Lung microvascular endothelial cell (primary cell): ENCODE measurements around the gene WDR55. TPM values are rescaled to one million over a fixed set of nuclear protein-coding genes. Genes with fewer than 3 reads are reported as not detected.
A peak's percentile ranks its signal among the peaks of the same experiment; 100 is the strongest.
"Not testable (repeated sequence)": the region's sequence is repeated elsewhere in the genome, so short reads cannot be mapped to it uniquely, and the experiment has no call there.

Experiments
- DNase-seq, 2 donors: peaks; one replicate each; pipeline versions ENCODE4 v3.0.0 to v3.0.0-alpha.2; 2010; ENCODE audit warnings: low read depth in 2 of 2
- total RNA-seq: library from RNA; depleted of rRNA; stranded (reverse); fragments of >200 nt; gene quantifications from 2 replicates; pipeline ENCODE4 v1.2.1, GENCODE V29; 2014

WDR55 gene, protein sequence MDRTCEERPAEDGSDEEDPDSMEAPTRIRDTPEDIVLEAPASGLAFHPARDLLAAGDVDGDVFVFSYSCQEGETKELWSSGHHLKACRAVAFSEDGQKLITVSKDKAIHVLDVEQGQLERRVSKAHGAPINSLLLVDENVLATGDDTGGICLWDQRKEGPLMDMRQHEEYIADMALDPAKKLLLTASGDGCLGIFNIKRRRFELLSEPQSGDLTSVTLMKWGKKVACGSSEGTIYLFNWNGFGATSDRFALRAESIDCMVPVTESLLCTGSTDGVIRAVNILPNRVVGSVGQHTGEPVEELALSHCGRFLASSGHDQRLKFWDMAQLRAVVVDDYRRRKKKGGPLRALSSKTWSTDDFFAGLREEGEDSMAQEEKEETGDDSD
- total RNA-seq, result 19.8 and 28.2 TPM in 2 replicates

DNA sequence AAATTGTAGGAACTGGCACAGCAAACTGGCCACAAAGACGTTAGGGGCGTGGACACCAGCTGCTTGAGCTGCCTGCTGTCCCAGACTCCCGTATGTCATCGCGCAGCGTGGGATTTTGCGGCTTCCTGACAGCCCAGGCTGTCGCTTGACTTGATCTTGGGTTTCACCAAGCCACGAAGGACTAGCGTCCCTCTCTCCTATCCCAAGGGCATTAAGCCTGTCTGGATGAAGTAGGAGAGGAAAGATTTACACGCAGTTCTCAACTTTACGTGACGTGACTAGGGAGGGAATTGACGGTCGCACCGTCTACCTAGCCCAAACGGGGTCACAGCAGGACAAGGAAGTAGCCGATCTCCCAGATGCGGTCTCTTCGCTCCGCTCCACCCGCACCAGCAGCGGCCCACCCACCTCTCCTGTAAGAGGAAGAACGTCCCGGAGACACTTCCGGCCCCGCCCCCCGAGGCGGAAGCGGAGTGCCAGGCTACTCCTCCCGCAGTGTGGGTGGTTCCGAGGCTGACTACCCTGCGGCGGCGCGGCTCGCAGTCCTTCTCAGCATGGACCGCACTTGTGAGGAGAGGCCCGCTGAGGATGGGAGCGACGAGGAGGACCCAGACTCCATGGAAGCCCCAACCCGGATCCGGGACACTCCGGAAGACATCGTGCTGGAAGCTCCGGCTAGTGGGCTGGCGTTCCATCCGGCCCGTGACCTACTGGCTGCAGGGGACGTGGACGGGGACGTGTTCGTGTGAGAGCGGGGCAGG lies at the start of gene WDR55:
TSS of gene WDR55 (plus strand) at position 546 of the 761 bp plus-strand sequence. CDS start at position 555, 9 bp downstream.
- peak; percentile 85 to 92 for DNase-seq

DNA sequence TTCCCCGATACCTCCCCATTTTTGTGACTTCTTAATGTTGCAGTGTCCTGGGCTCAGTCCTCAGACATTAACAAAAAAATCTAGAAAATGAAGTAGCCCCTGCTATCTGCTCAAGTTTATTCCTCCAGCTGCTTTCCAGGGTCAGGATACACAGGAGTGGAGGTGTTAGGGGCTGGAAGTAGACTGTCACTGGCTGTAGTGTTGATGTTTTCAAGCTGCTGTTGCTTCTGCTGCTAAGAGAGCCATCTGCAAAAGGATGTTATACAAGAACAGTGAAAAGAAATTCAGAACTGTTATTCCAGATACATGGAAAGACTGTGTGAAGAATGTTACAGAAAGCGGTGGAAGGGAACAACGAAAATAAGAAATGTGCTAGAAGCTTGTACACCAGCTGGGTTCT lies 42.4 kb upstream of the WDR55 start:
- DNase-seq, result no peak

DNA sequence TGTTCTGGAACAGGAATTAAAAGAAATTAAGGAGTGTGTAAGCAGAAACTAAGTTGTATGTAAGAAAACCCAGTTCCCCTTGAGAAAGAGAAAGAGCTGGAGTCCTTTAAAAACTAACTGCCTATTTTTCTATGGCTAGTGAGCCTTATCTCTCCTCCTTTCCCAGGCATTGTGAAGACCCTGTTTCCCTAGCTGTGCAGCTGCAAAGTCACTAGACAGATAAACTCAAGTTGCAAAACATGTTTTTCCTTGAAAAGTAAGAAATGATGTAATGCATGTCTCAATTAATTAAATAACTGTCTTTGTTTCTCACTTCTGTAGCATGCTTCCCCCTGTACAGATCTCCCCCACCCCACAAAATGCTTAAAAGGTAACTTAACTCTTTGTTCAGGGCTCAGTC lies 41.6 kb upstream of the WDR55 start:
- DNase-seq, result not testable (repeated sequence)

DNA sequence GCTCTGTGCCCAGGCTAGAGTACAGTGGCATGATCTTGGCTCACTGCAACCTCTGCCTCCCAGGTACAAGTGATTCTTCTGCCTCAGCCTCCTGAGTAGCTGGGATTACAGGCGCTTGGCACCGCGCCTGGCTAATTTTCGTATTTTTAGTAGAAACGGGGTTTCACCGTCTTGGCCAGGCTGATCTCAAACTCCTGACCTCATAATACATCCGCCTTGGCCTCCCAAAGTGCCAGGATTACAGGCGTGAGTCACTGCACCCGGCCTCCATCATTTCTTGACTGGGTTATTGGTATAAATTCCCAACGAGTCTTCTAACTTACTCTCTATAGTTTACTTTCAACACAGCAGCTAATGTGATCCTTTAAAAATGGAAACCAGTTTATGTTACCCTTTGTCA lies 39.8 kb upstream of the WDR55 start:
- not testable (repeated sequence) for DNase-seq

DNA sequence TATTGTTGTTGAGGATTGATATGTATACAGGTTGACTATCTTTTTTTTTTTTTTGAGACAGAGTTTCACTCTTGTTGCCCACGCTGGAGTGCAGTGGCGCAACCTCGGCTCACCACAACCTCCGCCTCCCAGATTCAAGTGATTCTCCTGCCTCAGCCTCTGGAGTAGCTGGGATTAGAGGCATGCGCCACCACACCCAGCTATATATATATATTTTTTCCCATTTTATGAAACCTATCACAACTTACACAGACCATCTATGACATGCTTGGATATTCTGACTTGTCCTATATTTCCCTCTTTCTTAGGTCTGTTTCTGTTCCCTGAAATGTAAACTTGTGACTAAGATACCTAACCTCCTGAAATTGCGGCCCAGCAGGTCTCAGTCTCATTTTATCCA lies 36.7 kb upstream of the WDR55 start:
- DNase-seq, result no peak

DNA sequence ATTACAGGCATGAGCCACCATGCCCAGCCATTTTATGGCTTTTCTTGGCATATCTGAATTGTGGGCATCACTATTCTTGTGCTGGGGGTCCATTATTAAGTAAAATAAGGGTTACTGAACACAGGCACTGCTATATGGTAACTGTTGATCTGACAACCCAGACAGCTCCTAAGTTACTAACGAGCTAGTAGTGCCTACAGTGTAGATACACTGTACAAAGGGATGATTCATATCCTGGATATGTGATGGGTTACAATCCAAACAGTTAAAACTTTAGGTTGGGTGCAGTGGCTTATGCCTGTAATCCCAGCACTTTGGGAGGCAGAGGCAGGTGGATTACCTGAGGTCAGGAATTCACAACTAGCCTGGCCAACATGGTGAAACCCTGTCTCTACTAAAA lies 36.0 kb upstream of the WDR55 start:
- DNase-seq, result peak in 1 of 2 donors; percentile 67

DNA sequence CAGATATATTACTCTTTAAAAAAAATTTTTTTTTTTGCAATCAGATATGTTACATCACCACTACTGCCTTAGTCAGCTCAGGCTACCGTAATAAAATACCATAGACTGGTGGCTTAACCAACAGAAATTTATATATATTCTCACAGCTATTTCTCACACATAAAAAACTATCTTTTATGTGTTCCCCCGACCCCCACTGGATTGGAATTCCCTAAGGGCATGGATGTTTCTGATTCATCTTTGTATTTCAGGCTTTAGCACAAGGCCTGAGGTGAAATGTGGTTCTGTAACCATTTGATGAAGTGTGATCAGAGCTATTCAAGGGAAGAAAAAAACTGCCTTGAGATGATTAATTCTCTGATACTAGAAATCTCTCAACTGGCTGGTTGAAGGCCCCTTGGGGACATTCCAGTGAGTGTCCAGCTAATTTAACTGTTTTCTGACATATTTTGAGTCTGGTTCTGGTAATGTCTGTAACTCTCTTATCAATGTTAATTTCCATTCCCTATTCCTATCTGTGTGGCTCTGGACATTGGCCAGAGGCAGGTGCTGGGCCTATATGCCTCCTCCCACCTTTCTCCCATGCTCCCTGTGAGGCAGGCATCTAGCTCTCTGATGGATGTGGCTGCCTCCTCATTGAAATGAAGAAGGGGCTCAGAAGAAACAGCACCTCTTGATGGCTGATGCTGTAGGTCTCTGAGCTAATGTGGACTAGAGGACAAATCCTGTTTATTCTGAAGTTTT lies 34.2 kb upstream of the WDR55 start:
- DNase-seq, result no peak

DNA sequence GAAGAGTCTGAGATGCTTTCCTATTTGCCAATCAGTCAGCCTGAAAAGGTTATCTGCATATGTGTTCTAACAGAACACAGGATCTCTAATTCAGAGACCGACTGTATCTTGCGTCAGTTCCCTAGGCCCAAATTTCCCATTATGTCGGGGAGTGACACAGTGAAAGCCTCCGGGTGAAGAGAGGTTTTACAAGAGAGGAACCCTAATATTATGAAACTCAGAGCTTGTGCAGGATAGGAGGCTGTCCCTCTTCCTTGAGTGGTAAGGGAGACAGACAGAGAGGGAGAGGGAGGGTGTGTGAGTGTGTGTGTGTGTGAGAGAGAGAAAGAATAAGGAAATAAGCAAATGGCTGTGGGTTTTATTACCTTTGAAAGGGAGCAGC lies 33.7 kb upstream of the WDR55 start:
- no peak for DNase-seq

DNA sequence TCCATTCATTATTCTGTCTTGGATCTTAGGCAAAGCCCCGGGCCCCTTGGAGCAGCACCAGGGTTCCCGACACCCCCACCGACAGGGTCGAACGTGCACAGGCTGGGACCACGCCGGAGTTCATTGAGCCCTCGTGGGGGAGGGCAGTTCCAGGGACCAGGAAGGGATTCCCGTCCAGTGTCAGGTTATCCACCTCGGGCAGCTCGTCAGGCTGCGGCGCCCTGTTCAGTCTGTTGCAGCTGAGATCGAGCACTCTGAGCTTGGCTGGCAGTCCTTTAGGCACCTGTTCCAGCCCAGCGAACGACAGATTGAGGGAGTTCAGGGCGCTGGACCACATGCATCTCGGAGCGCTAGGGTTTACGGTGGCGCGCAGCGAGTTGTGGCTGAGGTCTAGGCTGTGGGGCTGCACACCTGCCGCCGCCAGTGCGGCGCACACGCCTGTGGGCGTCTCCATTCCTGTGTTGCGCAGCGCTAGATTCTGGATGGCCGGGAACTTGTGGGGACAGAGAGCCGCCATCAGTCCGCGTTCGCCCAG lies 32.8 kb upstream of the WDR55 start:
- DNase-seq, result peak in 1 of 2 donors; percentile 57

DNA sequence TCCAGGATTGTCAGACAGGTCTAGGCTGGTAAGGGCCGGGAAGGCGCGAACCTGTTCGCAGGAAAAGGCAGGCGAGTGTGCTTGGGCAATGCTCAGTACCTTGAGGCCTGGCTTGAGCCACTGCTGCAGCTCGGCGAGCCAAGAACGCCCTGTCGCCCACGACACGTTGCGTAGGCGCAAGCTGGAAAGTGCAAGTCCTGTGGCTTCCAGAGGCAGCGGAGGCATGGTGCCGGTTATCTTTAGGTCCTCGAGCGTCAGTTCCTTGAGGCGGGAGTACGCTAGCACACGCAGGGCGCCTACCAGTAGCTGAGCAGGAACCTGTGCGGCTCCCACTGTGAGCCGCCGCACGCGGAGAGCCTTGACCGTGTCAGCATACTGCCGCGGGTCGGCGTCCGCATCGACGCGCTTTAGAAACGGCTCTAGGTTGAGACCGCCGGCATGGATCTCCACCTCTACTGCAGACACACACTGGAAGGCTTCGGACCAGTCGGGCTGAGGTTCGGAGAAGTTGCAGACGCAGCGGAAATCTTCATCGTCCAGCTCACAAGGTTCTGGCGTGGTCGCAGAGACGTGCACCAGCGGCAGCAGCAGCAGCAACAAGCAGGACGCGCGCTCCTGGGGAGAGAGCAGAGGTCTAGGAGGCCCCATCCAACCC lies 32.2 kb upstream of the WDR55 start:
- DNase-seq, result peak; percentile 54 to 60

DNA sequence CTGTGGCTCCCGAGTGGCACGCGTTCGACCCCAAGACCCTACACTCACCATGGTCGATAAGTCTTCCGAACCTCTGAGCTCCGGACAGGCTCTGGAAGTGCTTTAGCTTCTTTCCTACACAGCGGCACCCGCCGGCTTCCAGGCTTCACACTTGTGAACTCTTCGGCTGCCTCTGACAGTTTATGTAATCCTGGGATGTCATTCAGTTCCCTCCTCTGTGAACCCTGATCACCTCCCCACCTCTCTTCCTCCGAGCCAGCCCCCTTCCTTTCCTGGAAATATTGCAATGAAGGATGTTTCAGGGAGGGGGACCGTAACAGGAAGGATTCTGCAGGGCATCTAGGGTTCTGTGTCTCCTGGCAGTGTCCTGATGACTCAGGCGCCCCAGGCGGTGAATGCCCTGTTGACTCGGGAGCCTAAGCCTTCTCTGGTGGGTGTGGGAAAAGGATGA lies 31.7 kb upstream of the WDR55 start, which contains the start of gene CD14:
TSS of gene CD14 (minus strand) at position 155 of the 451 bp plus-strand sequence. CDS start at position 51, 104 bp downstream.
- DNase-seq, result peak in 1 of 2 donors; percentile 19

DNA sequence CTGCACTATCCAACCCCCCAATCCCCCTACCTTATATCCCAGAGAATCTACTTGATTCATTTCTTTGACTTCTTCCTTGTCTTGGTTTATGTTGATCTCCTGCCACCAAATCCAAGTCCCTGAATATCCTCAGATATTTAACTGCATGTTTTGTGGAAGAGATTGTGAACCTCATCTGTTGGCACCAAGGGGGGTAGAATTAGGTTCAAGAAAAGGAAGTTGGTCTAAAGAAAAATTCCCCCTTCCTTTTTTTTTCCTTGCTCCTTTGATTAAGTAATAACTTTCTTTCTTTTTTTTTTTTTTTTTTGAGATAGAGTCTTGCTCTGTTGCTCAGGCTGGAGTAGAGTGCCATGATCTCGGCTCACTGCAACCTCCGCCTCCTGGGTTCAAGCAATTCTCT lies 31.2 kb upstream of the WDR55 start:
- DNase-seq, result no peak

DNA sequence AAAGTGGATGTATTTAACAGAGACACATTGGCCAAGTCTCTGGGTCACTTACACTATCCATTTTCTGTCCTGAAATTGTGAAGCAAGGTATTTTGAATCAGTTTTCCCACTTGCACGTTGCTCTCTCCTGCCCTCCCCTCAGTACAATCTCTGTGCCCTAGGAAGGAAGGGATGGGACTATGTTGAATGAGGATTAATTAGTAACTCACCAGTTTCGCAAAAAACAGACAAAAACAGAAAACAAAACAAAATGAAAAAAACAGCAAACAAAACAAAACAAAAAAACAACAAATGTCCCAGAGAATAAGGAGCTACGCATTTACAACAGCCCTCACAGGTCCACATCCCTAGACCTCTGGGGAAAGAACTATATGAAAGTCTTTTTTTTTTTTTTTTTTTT lies 30.6 kb upstream of the WDR55 start:
- no peak for DNase-seq

DNA sequence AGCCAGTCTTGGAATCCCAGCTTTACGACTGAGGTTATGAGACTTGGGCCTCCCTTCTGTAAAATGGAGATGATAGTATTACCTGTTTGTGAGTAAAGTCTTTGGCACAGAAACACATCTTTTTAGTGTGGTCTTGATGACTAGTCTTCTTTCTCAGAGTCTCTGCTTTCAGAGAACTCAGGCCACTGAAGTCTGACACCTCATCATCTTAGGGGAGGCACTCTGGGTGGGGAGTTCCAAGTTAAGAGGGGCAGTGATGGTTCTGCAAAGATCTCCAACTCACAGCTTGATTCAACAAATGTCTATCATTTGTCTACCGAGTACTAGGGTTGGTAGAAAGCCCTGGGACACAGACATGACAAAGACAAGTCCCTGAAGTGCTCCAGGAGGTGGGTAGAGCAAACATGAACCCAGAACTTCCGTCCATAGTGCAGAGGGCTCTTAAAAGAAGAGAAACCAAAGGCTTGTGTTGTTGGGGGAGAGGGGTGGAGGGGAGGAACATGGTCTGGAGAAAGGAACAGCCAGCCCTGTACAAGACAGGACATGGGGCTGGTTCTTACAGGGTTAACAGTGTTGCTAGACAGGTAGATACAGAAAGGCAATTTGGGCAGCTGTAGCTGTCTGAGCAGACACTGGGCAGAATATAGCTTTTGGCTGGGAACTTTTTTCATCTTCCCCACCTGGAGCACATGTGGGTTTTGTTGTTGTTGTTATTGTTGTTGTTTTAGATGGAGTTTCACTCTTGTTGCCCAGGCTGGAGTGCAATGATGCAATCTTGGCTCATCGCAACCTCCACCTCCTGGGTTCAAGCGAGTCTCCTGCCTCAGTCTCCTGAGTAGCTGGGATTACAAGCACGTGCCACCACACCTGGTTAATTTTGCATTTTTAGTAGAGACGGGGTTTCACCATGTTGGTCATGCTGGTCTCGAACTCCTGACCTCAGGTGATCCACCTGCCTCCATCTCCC lies 29.1 kb upstream of the WDR55 start:
- no peak for DNase-seq

DNA sequence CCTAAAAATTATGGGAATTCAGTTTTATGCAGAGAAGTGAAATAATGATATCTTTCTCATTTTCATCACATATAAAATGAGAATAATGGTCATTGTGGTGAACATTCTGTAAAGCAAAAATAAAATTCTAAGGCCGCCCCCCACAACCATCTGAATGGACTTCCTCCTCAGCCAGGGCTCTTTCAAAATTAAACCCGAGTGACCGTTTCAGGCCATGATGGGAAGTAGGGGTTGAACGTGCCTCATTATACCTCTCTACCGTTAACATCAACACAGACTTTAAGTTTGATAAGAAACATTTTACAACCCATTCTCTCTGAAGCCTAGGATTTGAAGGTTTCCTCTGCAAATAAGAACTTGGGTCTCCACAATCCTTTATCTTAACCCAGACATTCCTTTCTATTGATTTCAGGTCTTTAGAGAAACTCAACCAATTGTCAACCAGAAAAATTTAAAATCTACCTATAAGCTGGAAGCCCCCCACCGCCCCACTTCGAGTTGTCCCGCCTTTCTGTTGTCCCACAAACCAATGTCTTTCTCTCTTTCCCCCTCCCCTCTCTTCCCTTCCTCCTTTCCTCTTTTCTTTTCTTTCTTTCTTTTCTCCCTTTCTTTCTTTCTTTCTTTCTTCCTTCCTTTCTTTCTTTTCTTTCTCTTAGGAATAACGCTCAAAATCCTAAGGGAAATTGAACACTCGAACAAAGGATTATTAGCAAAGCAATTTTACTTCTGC lies 27.2 kb upstream of the WDR55 start:
- DNase-seq, result no peak

DNA sequence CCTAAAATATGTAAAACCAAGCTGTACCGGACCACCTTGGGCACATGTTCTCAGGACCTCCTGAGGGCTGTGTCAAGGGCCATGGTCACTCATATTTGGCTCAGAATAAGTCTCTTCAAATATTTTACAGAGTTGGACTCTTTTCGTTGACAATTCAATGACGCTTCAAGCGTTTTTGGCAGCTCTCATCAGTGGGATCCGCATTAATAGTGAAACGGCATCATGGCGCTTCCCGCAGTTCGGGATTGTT lies 25.9 kb upstream of the WDR55 start:
- not testable (repeated sequence) for DNase-seq

DNA sequence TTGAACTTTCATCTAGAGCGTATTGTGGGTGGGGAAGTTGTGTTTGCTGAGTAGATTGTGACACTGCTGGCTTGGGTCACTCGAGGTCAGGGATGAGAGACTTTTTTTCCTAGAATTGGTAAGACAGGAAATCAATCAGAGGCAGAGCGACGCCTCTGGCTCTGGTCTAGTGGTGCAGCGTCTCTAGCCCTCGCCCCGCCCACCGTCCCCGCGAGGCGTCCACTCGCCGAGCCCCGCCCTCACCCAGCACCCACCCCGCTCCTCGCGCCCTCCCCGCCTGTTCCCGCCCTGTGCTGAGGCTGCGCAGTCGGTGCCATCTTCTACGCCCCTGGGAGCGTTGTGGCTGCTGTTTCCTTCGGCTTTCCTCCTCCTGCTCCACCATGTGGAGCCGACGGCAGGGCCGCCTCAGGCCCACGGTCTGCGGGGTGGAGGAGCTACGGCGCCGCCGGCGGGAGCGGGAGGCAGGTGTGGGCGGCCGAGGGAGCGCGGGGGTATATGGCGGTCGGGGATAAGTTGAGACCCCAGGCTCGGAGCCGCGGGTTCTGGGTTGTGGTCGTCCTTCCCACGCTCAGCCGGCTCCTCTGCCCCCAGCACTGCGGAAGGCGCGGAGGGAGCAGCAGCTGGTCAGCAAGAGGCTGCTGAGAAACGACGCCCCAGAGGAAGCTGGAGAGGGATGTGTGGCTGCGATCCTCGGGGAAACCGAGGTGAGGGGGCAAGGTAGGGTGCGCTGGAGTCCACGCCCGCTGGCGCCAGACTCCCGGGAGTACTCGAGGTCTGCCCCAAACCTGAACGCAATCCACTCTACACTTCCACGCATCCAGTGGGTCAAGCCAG lies 25.3 kb upstream of the WDR55 start, which contains the start of gene TMCO6:
TSS of gene TMCO6 (plus strand) at position 304 of the 834 bp plus-strand sequence. CDS start at position 381, 77 bp downstream.
- peak; percentile 95 to 96 for DNase-seq

DNA sequence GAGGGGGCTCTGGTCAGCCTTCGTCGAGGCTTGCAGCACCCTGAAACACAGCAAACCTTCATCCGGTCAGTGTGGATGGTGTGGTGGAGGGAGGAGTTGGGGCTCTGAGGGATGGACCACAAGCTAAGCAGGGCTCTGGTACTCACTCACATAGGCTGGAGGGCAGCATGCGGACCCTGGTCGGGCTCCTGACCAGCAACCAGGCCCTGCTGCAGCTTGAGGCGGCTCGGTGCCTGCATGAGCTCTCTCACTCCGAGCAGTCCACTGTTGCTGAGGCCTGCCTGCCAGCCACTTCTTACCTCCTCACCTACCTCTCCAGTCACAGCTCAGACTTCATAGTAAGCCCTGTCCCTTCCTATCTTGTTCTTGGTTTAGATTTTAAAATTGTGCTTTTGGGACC lies 23.0 kb upstream of the WDR55 start:
- DNase-seq, result no peak
